Muscle layer of colon (tissue), 2 donors: ENCODE measurements around the gene FAM83C.

Source experiments
- H3K27ac ChIP-seq: one replicate; pipeline ENCODE4 v1.7.0; 2013; ENCODE audit warnings: low read depth, mild to moderate bottlenecking, low read length, moderate library complexity
- H3K27me3 ChIP-seq, 2 donors: one replicate each; pipeline ENCODE4 v1.7.0; 2013; ENCODE audit warnings: low read length in 2 of 2, mild to moderate bottlenecking in 2 of 2; ENCODE audit not compliant: insufficient read depth in 2 of 2, control insufficient read depth in 1 of 2
- H3K36me3 ChIP-seq: one replicate; pipeline ENCODE4 v1.7.0; 2013; ENCODE audit warnings: mild to moderate bottlenecking, low read length; ENCODE audit not compliant: insufficient read depth
- H3K4me1 ChIP-seq: one replicate; pipeline ENCODE4 v1.7.0; 2013; ENCODE audit warnings: mild to moderate bottlenecking, low read length; ENCODE audit not compliant: insufficient read depth
- H3K4me3 ChIP-seq, 2 donors: one replicate each; pipeline ENCODE4 v1.7.0; 2013; ENCODE audit warnings: low read length in 2 of 2, low read depth in 1 of 2, mild to moderate bottlenecking in 1 of 2, moderate library complexity in 1 of 2
- H3K9ac ChIP-seq: one replicate; pipeline ENCODE4 v1.7.0; 2013; ENCODE audit warnings: low read length
- H3K9me3 ChIP-seq: one replicate; pipeline ENCODE4 v1.7.0; 2013; ENCODE audit warnings: mild to moderate bottlenecking, low read length
- donor health status: abdominal sarcoma.
- donor health status: Adenocarcinoma of cecum.

FAM83C gene

DNA sequence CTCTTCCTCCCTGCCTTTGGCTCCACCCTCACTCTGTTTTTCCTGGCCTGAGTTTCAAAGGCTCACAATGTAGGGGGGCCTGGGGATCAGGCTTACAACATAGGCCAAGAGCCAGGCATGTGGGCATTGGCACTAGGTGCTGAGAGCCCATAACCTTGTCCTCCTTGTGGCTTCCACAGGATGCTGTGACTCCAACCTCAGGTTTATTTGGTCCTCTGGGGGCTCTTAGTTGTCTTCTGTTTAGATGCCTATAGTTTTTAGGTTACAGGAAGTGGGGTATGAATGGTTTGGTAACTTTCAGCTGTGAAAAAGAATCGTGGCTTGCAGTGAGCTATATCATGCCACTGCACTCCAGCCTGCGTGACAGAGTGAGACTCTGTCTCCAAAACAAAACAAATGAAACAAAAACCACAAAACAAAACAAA, 40.2 kb downstream of the FAM83C start:
- Histone ChIP-seq H3K27ac (no peak overlapping the region), H3K4me1 (no peaks in the 10 kb centered on the region), H3K27me3 (no peaks in the 10 kb centered on the region), H3K9ac (no peak overlapping the region), H3K4me3 (no peak overlapping the region), H3K9me3 (no peaks in the 10 kb centered on the region), H3K36me3 (no peaks in the 10 kb centered on the region)

DNA sequence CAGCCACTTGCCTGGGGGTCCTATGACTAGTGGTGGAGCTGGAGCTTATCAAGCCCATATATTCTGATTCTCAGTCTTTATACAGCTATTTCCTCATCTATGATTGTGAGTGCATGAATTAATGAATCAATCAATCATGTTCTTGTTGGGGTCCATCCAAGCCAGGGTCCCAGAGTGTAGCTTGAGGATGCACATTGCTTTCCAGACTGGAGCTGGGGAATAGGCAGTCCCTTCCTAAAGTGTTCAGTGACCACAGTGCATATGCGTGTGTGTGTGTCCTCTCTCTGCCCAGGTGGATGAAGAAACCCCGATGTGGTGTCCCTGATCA, 40.6 kb downstream of the FAM83C start:
- Histone ChIP-seq H3K27me3 (no peaks in the 10 kb centered on the region), H3K9me3 (no peaks in the 10 kb centered on the region), H3K4me3 (no peak overlapping the region), H3K4me1 (no peaks in the 10 kb centered on the region), H3K36me3 (no peaks in the 10 kb centered on the region), H3K9ac (no peak overlapping the region), H3K27ac (no peak overlapping the region)

DNA sequence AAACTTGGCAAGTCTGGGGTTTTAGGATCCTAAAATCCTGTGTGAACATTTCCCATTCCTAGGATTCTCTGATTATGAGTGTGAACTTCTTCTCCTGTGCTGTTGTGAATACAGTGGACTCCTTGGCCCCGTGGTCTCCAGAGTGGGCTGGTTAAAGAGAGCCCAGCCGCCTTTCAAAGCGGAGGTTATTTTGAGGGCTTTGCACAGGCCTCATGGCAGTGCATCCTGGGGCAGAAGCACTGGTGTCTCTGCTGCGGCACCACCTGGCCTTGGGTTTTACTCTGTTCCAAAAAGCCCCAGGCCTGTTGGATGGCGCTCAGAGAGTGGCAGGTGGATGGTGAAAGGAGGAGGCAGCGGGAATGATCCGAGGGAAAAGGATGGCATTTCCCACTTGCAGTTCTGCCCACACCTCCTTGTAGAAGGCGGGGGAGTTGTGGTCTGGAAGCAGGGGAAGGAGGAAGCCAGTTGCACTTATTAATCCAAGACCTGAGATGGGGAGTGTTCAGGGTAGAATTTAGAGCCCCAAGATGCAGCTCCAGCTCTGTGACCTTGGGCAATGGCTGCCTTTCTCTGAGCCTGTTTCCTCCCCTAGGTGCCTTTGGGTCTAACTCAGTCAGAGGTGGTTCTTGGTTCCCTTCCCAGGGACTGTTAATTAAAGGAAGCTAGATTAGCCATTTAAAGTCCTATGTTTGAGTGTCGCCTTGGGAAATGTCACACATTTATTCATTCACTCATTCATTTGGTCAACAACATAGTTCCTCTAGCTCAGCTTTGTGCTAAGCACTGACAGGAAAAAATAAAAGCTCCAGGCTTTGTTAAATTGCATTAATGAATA, 43.4 kb downstream of the FAM83C start:
- Histone ChIP-seq H3K27ac (no peak overlapping the region), H3K4me1 (no peaks in the 10 kb centered on the region), H3K36me3 (no peaks in the 10 kb centered on the region), H3K9ac (no peak overlapping the region), H3K9me3 (no peaks in the 10 kb centered on the region), H3K4me3 (no peak overlapping the region), H3K27me3 (no peaks in the 10 kb centered on the region)

DNA sequence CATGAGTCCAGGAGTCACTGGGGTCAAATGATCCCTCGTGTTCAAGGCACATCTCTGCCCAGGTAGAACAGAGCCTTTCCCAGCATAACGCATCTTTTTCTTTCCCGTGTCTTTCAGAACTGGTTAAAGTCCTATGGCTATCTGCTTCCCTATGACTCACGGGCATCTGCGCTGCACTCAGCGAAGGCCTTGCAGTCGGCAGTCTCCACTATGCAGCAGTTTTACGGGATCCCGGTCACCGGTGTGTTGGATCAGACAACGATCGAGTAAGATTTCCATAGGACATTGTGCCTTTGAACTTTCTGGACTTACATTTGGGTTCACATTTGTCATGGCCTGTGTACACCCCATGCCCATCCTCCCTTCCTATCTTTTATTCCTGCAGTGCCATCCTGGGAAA, 45.5 kb downstream of the FAM83C start:
- Histone ChIP-seq H3K9ac (no peak overlapping the region), H3K27ac (no peak overlapping the region), H3K4me1 (no peaks in the 10 kb centered on the region), H3K27me3 (no peaks in the 10 kb centered on the region), H3K36me3 (no peaks in the 10 kb centered on the region), H3K4me3 (no peak overlapping the region), H3K9me3 (no peaks in the 10 kb centered on the region)

DNA sequence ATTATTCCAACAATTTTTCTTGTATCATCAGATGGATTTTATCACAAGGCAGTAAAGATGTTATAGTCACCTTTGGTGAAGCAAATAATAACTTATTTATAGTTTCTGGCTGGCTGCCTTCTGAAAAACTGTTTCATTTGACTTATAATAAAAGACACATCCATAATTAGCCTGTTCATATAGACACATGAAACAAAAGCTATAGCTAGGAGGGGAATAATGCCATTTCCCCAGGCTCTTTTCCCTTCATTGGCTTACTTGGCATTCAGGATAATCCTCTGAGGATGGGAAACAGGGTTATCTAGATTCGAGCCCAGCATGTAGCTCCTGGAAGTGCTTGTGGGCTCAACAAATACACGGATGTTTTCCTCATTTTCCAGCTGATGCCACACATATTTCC, 48.2 kb downstream of the FAM83C start:
- Histone ChIP-seq H3K27me3 (no peaks in the 10 kb centered on the region), H3K27ac (no peak overlapping the region), H3K9ac (no peak overlapping the region), H3K4me3 (no peak overlapping the region), H3K9me3 (no peaks in the 10 kb centered on the region), H3K4me1 (no peaks in the 10 kb centered on the region), H3K36me3 (no peaks in the 10 kb centered on the region)

DNA sequence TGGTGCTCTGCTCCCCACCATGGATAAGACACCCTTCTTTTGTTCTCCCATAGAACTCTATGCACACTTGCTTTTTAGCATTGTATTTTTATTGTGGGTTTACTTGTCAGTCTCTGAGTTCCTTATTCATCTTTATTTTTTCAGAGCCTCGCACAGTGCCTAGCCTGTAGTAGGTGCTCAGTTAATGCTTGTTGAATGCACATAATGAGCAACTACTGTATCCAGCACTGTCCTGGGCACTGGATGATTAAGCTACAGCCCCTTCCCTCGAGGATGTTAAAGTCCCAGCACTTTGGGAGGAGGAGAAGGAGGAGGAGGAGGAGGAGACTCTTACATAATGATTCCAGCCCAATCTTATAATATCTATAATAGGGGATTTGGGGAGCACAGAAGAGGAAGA, 48.9 kb downstream of the FAM83C start:
- Histone ChIP-seq H3K27me3 (no peaks in the 10 kb centered on the region), H3K4me1 (no peaks in the 10 kb centered on the region), H3K4me3 (no peak overlapping the region), H3K9ac (no peak overlapping the region), H3K27ac (no peak overlapping the region), H3K9me3 (no peaks in the 10 kb centered on the region), H3K36me3 (no peaks in the 10 kb centered on the region)

DNA sequence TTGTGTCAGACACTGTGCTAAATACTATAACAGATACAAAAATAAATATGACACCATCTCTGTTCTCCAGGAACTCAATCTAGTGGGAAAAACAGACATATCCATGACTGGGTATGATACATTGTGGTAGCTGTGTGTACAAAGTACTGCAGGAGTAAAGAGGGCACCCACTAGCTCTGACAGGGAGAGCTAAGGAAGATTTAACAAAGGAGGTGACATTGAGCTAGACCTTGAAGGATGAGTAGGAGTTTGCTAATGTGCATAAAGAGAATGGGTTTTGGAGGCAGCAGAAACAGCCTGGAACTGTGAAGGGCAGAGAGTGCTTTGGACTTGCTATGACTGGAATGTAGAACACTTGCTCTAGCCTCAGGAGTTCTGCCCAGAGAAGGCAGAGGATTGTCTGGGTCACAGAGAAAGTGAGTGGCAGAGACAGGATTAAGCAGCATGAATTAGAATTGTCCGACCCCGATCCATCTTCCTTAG, 51.4 kb downstream of the FAM83C start:
- no peaks in the 10 kb centered on the region for H3K4me1 ChIP-seq
- H3K36me3 ChIP-seq, result no peaks in the 10 kb centered on the region
- H3K9me3 ChIP-seq, result no peaks in the 10 kb centered on the region
- H3K27me3 ChIP-seq, result no peaks in the 10 kb centered on the region
- no peak overlapping the region for H3K27ac ChIP-seq
- no peak overlapping the region for H3K4me3 ChIP-seq
- no peak overlapping the region for H3K9ac ChIP-seq

DNA sequence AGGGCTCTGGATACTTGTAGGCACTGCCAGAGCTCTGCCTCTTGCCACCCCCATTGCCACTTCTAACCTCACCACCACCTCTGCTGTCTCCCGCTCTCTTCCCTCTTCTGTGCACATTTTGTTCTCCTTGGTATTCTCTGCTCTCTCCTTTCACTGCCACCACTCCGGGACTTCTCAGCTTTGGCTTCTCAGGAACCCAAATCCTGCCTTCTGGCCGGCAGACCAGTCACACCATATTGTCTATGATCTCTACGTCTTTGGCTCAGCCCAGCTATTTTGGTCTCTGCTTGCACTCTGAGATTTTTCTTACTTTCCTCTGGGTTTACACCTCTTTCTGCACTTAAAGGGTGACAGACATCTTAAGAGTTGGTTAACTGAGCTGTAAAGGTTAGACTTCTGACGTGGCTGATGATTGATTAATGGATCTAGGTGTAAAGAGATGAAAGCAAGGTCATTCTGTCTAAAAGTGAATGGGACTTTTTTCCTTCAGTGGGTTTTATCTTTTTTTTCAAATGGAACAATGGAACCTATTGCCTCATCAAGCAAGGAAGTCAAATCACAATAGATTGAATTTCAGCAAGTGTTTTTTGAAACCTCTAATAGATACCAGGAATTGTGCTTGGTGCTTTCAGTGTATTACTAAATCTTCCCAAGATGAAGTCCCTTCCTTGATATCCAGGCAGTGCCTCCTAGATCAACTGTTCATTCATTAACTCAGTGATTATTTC, 52.0 kb downstream of the FAM83C start:
- H3K4me3 ChIP-seq, result no peak overlapping the region
- H3K9ac ChIP-seq, result no peak overlapping the region
- no peaks in the 10 kb centered on the region for H3K36me3 ChIP-seq
- no peaks in the 10 kb centered on the region for H3K27me3 ChIP-seq
- no peaks in the 10 kb centered on the region for H3K9me3 ChIP-seq
- H3K4me1 ChIP-seq, result no peaks in the 10 kb centered on the region
- H3K27ac ChIP-seq, result no peak overlapping the region

DNA sequence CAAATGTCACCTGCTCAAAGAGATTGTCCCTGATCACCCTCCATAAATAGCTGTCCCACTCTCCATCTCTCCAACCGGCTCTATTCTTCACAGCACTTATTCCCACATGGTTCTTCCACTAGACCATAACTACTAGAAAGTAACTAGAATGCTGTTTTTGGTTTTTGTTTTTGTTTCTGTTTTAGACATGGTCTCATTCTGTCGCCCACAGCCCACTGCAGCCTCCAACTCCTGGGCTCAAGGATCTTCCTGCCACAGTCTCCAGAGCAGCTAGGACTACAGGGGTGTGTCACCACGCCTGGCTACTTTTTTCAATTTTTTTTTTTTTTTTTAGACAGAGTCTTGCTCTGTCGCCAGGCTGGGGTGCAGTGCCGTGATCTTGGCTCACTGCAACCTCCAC, 53.5 kb downstream of the FAM83C start:
- H3K36me3 ChIP-seq, result no peaks in the 10 kb centered on the region
- H3K4me1 ChIP-seq, result no peaks in the 10 kb centered on the region
- no peak overlapping the region for H3K27ac ChIP-seq
- no peak overlapping the region for H3K4me3 ChIP-seq
- H3K9me3 ChIP-seq, result no peaks in the 10 kb centered on the region
- no peak overlapping the region for H3K9ac ChIP-seq
- no peaks in the 10 kb centered on the region for H3K27me3 ChIP-seq

DNA sequence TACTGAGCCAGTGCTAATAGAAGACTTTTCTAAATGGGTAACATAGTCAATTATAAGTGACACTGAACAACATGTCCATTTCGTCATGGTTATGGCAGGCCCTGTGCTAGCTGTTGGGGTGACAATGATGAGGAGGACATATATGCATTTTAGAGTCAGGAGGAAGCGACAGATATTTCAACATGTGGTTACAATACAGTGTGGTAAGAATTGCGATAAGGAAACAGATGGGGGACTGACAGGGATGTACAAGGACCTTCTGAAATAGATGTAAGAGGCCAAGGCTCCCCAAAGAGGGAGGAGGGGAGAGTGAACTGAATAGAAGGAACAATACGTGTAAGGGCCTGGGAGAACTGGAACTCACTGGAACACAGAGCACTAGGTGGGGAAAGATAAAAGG, 54.1 kb downstream of the FAM83C start:
- H3K27ac ChIP-seq, result no peak overlapping the region
- no peak overlapping the region for H3K9ac ChIP-seq
- H3K4me1 ChIP-seq, result no peaks in the 10 kb centered on the region
- no peak overlapping the region for H3K4me3 ChIP-seq
- H3K36me3 ChIP-seq, result no peaks in the 10 kb centered on the region
- H3K27me3 ChIP-seq, result no peaks in the 10 kb centered on the region
- H3K9me3 ChIP-seq, result no peaks in the 10 kb centered on the region

DNA sequence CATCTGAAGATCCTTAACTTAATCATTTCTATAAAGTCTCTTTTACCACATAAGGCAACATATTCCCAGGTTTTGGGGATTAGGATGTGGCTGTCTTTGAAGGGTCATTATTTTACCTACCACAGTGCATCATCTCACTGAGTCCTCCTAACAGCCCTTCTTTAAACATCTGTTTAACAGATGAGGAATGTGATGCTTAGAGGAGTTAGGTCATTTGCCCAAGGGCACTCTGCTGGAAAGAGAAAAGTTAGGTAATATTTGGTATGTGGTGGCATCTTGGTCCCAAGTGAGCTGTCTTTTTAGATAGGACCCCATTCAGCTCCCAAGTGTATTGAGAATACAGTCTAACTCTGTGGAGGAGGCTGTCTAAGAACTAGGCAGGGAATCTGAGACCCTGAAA, 54.7 kb downstream of the FAM83C start:
- Histone ChIP-seq H3K4me1 (no peaks in the 10 kb centered on the region), H3K27me3 (no peaks in the 10 kb centered on the region), H3K27ac (no peak overlapping the region), H3K4me3 (no peak overlapping the region), H3K9ac (no peak overlapping the region), H3K9me3 (no peaks in the 10 kb centered on the region), H3K36me3 (no peaks in the 10 kb centered on the region)

DNA sequence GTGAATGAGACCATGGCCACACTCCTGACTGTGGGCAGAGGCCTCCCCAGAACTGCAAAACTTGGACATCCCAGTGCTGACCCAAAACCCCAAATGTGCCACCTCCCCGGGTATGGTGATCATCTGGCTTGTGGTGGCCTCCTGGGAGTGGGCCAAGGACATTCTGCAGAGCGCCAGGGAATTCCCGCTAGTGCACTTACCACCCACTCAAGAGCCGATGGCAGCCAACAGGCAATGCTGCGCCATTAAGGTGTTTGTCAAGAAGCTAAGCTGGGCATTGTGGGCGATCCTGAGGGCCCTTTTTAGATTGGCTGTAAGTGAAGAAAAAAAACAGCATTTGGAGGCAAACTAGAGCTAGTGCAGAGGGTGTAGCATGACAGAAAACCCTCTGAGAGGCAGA, 56.3 kb downstream of the FAM83C start:
- H3K4me3 ChIP-seq, result no peak overlapping the region
- no peak overlapping the region for H3K9ac ChIP-seq
- no peaks in the 10 kb centered on the region for H3K27me3 ChIP-seq
- no peaks in the 10 kb centered on the region for H3K4me1 ChIP-seq
- H3K27ac ChIP-seq, result no peak overlapping the region
- no peaks in the 10 kb centered on the region for H3K9me3 ChIP-seq
- H3K36me3 ChIP-seq, result no peaks in the 10 kb centered on the region
